SK-N-MC (cell line): ENCODE results near the gene IL18.

Source experiments
- EZH2 ChIP-seq: fragments of 200-600 bp; sonication (generic); IDR thresholded peaks from one replicate; pipeline ENCODE4 v1.6.1; 2017; ENCODE audit warnings: antibody characterized with exemption
- POLR2AphosphoS5 ChIP-seq: IDR thresholded peaks from 2 replicates; pipeline ENCODE4 v1.6.1; 2012; ENCODE audit warnings: mild to moderate bottlenecking, low read depth, low read length, borderline replicate concordance

GRCh38 chr11:112178428-112178827 lies 14.5 kb upstream of the IL18 start:
- TF ChIP-seq EZH2: no peak
- no peak for TF ChIP-seq POLR2AphosphoS5
